ENCODE data around the gene GPR61.

Gene GPR61

DNA sequence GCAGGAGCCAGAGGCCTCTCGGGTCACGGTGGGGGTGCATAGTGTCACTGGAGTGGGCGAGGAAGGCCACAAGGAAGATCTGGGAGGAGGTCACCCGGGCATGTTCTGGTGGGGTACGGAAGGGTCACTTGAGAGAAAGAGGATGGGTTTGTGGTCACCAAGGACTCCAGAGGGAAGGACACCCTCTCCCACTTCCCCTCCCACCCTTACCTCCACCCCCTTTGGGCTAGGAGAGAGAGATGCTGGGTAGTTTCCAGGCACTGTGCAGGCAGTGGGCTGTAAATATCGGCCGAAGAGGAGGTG lies 30.8 kb upstream of the GPR61 start:
- ChIA-PET CTCF (interaction anchor here (14.7 to 39.1 kb wide), 2 partner anchors 17 to 25 kb away, joined by 232 to 1203 read pairs; partner anchors contain the start of genes ATXN7L2, CYB561D1 and GPR61), POLR2A (no interaction called here)
- Histone ChIP-seq H3K27me3 (replicated peaks in 2 of 5; ENCODE audit: control insufficient read depth in 4 of 5, insufficient read depth in 5 of 5, low read length in 4 of 5) (peaks cover 0 to 22% (median 0%) of the 10 kb centered on the region in 5 experiments), H3K4me1 (ENCODE audit: control extremely low read depth in 1 of 4, control insufficient read depth in 4 of 4, insufficient read depth in 4 of 4, low read length in 3 of 4) (peaks cover 0 to 14% (median 11%) of the 10 kb centered on the region in 4 experiments), H3K27ac (ENCODE audit: insufficient read depth in 1 of 2, low read depth in 1 of 2, low read length in 2 of 2, poor library complexity in 1 of 2, severe bottlenecking in 2 of 2) (no peak overlapping the region), H3K9me3 (ENCODE audit: control extremely low read depth in 1 of 5, control insufficient read depth in 4 of 5, insufficient read depth in 2 of 5, low read depth in 1 of 5, low read length in 4 of 5) (no peaks in the 10 kb centered on the region), H3K36me3 (ENCODE audit: control insufficient read depth in 4 of 4, insufficient read depth in 4 of 4, low read length in 3 of 4) (peaks cover 0 to under 1% (median 0%) of the 10 kb centered on the region in 4 experiments), H3K4me3 (ENCODE audit: control insufficient read depth in 1 of 7, extremely low read depth in 1 of 7, insufficient read depth in 4 of 7, low read depth in 2 of 7, low read length in 6 of 7) (peak overlapping the region in 5 of 7 experiments; percentile 19 to 79 (median 67))
- no peak for DNase-seq
- 96% methylated on average over 5 of the region's 7 CpGs for WGBS (ENCODE audit: insufficient coverage)

DNA sequence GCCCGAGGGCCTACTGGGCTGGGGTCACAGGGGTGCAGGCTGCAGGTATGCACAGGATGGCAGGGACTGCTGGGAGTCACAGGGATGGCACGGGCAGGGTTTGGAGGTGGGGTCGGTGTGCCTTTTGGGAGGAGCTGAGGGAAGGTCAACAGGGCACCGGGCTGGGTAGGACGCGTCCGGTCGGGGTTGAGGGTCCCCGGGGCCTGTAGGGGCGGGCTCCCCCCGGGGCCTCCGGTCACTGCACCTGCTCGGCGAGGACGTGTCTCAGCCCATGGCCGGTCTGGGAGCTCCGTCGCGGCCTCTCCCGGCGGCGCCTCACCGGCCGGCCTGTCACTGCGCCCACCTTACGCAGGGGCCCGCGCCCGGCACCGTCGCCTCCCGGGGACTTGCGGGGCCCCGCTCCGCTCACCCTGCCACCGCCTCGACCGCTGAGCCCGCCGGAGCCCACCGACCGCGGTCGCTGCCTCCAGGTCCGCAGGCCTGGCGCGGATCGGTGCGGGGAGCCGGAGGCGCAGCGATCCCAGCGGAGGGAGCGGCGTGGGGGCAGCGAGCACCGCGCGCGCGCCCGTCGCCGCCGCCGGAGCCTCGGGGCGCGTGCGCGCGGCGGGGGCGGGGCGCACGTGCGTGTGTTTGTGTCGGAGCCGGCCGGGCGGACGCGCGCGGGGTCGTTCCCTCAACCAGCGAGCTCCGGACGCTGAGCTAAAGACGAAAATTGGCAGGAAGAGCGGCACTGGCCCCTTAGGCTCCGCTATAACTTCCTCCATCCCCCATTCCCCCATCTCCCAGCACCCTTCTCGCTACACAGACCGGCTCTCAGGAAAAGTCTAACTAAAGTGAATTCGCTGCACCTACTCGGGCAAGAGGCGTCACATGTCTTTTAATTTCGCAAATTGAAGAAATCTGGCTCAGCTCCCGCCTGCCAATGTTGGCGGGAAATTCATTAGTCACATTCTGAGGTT lies 30.2 kb upstream of the GPR61 start, which contains the start of gene AMIGO1:
Gene AMIGO1 (minus strand): TSS at position 552 of the 959 bp plus-strand sequence. CDS start 815 bp downstream, outside the sequence.
- DNase-seq: peak; percentile 37 to 68 (median 54)
- peaks cover 0 to 22% (median 0%) of the 10 kb centered on the region in 5 experiments for H3K27me3 ChIP-seq (replicated peaks in 2 of 5; ENCODE audit: control insufficient read depth in 4 of 5, insufficient read depth in 5 of 5, low read length in 4 of 5)
- no peak within 1 kb of the TSS for H3K27ac ChIP-seq (ENCODE audit: insufficient read depth in 1 of 2, low read depth in 1 of 2, low read length in 2 of 2, poor library complexity in 1 of 2, severe bottlenecking in 2 of 2)
- H3K36me3 ChIP-seq (ENCODE audit: control insufficient read depth in 4 of 4, insufficient read depth in 4 of 4, low read length in 3 of 4): no peaks in the 10 kb centered on the region
- H3K4me1 ChIP-seq (ENCODE audit: control extremely low read depth in 1 of 4, control insufficient read depth in 4 of 4, insufficient read depth in 4 of 4, low read length in 3 of 4): peaks cover 0 to 14% (median 11%) of the 10 kb centered on the region in 4 experiments
- H3K9me3 ChIP-seq (ENCODE audit: control extremely low read depth in 1 of 5, control insufficient read depth in 4 of 5, insufficient read depth in 2 of 5, low read depth in 1 of 5, low read length in 4 of 5): no peaks in the 10 kb centered on the region
- CTCF ChIA-PET: interaction anchor here (1.2 to 39.1 kb wide), 3 partner anchors 18 to 31 kb away, joined by 3 to 1203 read pairs (median 232); partner anchors contain the start of genes ATXN7L2, CYB561D1 and GPR61
- POLR2A ChIA-PET: interaction anchor here (1.6 kb wide), 1 partner anchor 15 kb away, joined by 7 read pairs; the partner anchor contains the start of gene CYB561D1
- WGBS (ENCODE audit: insufficient coverage): 2% methylated on average over 92 of the region's 100 CpGs
- peak within 1 kb of the TSS; percentile 23 to 80 (median 68) for H3K4me3 ChIP-seq (ENCODE audit: control insufficient read depth in 1 of 7, extremely low read depth in 1 of 7, insufficient read depth in 4 of 7, low read depth in 2 of 7, low read length in 6 of 7)

DNA sequence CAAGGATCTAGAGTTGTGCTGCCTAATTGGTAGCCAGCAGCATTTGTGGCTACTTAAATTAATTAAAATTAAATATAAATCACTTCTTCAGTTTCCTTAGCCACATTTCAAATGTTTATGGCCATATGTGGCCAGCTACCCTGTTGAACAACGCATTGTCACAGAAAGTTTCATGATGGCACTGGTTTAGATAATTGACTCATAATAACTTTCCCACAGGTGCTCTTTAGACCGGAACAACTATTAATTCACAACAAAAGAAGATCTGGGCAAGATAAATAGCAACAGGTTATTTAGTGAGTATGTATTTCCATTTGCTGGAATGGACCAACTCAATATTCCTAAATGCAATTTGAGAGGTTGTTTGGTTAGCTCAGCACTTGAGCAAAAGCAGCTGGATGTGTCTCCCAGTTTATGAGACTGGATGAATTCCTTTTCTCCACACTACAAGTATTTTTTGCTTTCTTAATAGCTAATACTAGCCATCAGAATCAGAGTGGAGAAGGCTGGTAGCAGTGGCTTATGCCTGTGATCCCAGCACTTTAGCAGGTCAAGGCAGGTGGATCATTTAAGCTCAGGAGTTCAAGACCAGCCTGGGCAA lies 26.5 kb upstream of the GPR61 start:
- ChIA-PET POLR2A (interaction anchor here (1.0 kb wide), 1 partner anchor 21 kb away, joined by 3 read pairs; no protein-coding TSS in a partner anchor), CTCF (interaction anchor here (1.4 to 39.1 kb wide), 5 partner anchors 11 to 22 kb away, joined by 5 to 1203 read pairs (median 10); partner anchors contain the start of genes CYB561D1 and GPR61)
- no peak overlapping the region for H3K4me3 ChIP-seq (ENCODE audit: control insufficient read depth in 1 of 7, extremely low read depth in 1 of 7, insufficient read depth in 4 of 7, low read depth in 2 of 7, low read length in 6 of 7)
- no peak overlapping the region for H3K27ac ChIP-seq (ENCODE audit: insufficient read depth in 1 of 2, low read depth in 1 of 2, low read length in 2 of 2, poor library complexity in 1 of 2, severe bottlenecking in 2 of 2)
- DNase-seq: no peak
- no peaks in the 10 kb centered on the region for H3K9me3 ChIP-seq (ENCODE audit: control extremely low read depth in 1 of 5, control insufficient read depth in 4 of 5, insufficient read depth in 2 of 5, low read depth in 1 of 5, low read length in 4 of 5)
- H3K36me3 ChIP-seq (ENCODE audit: control insufficient read depth in 4 of 4, insufficient read depth in 4 of 4, low read length in 3 of 4): no peaks in the 10 kb centered on the region
- peaks cover 0 to 20% (median 0%) of the 10 kb centered on the region in 5 experiments for H3K27me3 ChIP-seq (replicated peaks in 2 of 5; ENCODE audit: control insufficient read depth in 4 of 5, insufficient read depth in 5 of 5, low read length in 4 of 5)
- 100% methylated on average over 1 of the region's 2 CpGs for WGBS (ENCODE audit: insufficient coverage)
- H3K4me1 ChIP-seq (ENCODE audit: control extremely low read depth in 1 of 4, control insufficient read depth in 4 of 4, insufficient read depth in 4 of 4, low read length in 3 of 4): peaks cover 0 to 14% (median 11%) of the 10 kb centered on the region in 4 experiments

DNA sequence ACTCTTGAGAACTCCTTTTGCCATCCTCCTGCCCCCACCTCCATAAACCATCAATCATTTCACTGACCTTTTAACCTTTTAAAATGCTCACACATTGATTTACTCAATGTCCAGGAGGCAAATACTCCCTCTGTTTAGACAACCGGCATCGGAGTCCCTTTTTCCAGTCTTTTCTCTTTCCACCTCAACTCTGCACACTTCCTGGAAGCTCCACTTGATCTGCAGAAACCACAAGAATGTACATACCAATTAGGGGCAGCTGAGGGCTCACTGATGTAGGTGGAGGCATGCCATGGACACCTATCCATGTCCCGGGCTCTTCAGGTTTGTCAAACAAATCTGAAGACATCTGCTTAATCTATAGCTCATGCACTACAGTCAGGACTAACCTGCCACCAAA lies 24.8 kb upstream of the GPR61 start:
- no CpG with 5 or more reads among the region's 3 CpGs for WGBS (ENCODE audit: insufficient coverage)
- H3K4me1 ChIP-seq (ENCODE audit: control extremely low read depth in 1 of 4, control insufficient read depth in 4 of 4, insufficient read depth in 4 of 4, low read length in 3 of 4): peaks cover 0 to 8% (median 6%) of the 10 kb centered on the region in 4 experiments
- no peak overlapping the region for H3K27ac ChIP-seq (ENCODE audit: insufficient read depth in 1 of 2, low read depth in 1 of 2, low read length in 2 of 2, poor library complexity in 1 of 2, severe bottlenecking in 2 of 2)
- H3K27me3 ChIP-seq (replicated peaks in 2 of 5; ENCODE audit: control insufficient read depth in 4 of 5, insufficient read depth in 5 of 5, low read length in 4 of 5): peaks cover 0 to 13% (median 0%) of the 10 kb centered on the region in 5 experiments
- CTCF ChIA-PET: interaction anchor here (0.7 to 39.1 kb wide), 4 partner anchors 13 to 153 kb away, joined by 3 to 1203 read pairs (median 50); partner anchors contain the start of gene GPR61
- no peaks in the 10 kb centered on the region for H3K36me3 ChIP-seq (ENCODE audit: control insufficient read depth in 4 of 4, insufficient read depth in 4 of 4, low read length in 3 of 4)
- H3K4me3 ChIP-seq (ENCODE audit: control insufficient read depth in 1 of 7, extremely low read depth in 1 of 7, insufficient read depth in 4 of 7, low read depth in 2 of 7, low read length in 6 of 7): no peak overlapping the region
- POLR2A ChIA-PET: no interaction called here
- DNase-seq: no peak
- H3K9me3 ChIP-seq (ENCODE audit: control extremely low read depth in 1 of 5, control insufficient read depth in 4 of 5, insufficient read depth in 2 of 5, low read depth in 1 of 5, low read length in 4 of 5): no peaks in the 10 kb centered on the region

DNA sequence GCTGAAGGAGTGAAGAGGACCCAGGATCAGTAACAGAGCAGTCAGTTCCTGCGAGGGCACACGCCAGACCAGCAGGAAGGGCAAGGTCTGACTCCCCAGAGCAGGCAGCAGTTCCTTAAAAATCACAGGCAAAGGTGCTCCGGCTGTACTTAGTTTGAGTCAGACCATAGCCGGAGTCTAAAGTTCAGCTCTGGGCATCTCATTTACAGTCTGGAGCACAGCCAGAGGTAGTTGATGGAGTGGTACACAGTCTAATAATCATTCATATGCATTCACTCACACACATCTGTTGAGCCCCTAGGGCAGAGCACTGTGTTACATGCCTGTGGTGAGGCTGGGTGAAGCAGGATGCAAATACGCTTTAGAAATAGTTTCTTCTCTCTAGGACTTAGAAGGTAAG lies 22.8 kb upstream of the GPR61 start:
- WGBS (ENCODE audit: insufficient coverage): 86% methylated on average over 4 of the region's 5 CpGs
- Histone ChIP-seq H3K9me3 (ENCODE audit: control extremely low read depth in 1 of 5, control insufficient read depth in 4 of 5, insufficient read depth in 2 of 5, low read depth in 1 of 5, low read length in 4 of 5) (no peaks in the 10 kb centered on the region), H3K4me3 (ENCODE audit: control insufficient read depth in 1 of 7, extremely low read depth in 1 of 7, insufficient read depth in 4 of 7, low read depth in 2 of 7, low read length in 6 of 7) (no peak overlapping the region), H3K36me3 (ENCODE audit: control insufficient read depth in 4 of 4, insufficient read depth in 4 of 4, low read length in 3 of 4) (no peaks in the 10 kb centered on the region), H3K27ac (ENCODE audit: insufficient read depth in 1 of 2, low read depth in 1 of 2, low read length in 2 of 2, poor library complexity in 1 of 2, severe bottlenecking in 2 of 2) (no peak overlapping the region), H3K27me3 (replicated peaks in 2 of 5; ENCODE audit: control insufficient read depth in 4 of 5, insufficient read depth in 5 of 5, low read length in 4 of 5) (peaks cover 0 to 11% (median 0%) of the 10 kb centered on the region in 5 experiments), H3K4me1 (ENCODE audit: control extremely low read depth in 1 of 4, control insufficient read depth in 4 of 4, insufficient read depth in 4 of 4, low read length in 3 of 4) (no peaks in the 10 kb centered on the region)
- DNase-seq: no peak
- ChIA-PET POLR2A (no interaction called here), CTCF (interaction anchor here (1.1 to 39.1 kb wide), 5 partner anchors 15 to 116 kb away, joined by 3 to 1203 read pairs (median 4); partner anchors contain the start of gene GPR61)

DNA sequence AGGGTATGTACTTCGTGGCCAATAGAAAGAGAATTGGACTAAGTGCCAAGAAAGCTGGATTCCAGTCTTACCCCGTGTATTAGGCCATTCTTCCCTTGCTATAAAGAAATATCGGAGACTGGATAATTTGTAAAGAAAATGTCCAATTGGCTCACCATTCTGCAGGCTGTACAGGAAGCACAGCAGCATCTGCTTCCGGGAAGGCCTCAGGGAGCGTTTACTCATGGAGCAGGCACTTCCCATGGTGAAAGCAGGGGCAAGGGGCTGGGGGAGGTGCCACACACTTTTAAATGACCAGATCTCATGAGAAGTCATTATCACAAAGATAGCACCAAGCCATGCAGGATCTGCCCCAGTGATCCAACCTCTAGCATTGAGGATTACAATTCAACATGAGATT lies 22.3 kb upstream of the GPR61 start:
- H3K36me3 ChIP-seq (ENCODE audit: control insufficient read depth in 4 of 4, insufficient read depth in 4 of 4, low read length in 3 of 4): no peaks in the 10 kb centered on the region
- POLR2A ChIA-PET: no interaction called here
- WGBS (ENCODE audit: insufficient coverage): 100% methylated on average over 4 of the region's 5 CpGs

More for the DNA sequence above, 22.3 kb upstream of the GPR61 start:
- Histone ChIP-seq H3K4me3 (ENCODE audit: control insufficient read depth in 1 of 7, extremely low read depth in 1 of 7, insufficient read depth in 4 of 7, low read depth in 2 of 7, low read length in 6 of 7) (no peak overlapping the region), H3K9me3 (ENCODE audit: control extremely low read depth in 1 of 5, control insufficient read depth in 4 of 5, insufficient read depth in 2 of 5, low read depth in 1 of 5, low read length in 4 of 5) (no peaks in the 10 kb centered on the region), H3K4me1 (ENCODE audit: control extremely low read depth in 1 of 4, control insufficient read depth in 4 of 4, insufficient read depth in 4 of 4, low read length in 3 of 4) (no peaks in the 10 kb centered on the region), H3K27me3 (replicated peaks in 2 of 5; ENCODE audit: control insufficient read depth in 4 of 5, insufficient read depth in 5 of 5, low read length in 4 of 5) (peaks cover 0 to 12% (median 0%) of the 10 kb centered on the region in 5 experiments), H3K27ac (ENCODE audit: insufficient read depth in 1 of 2, low read depth in 1 of 2, low read length in 2 of 2, poor library complexity in 1 of 2, severe bottlenecking in 2 of 2) (no peak overlapping the region)
- no peak for DNase-seq
- CTCF ChIA-PET: interaction anchor here (1.1 to 39.1 kb wide), 3 partner anchors 16 to 116 kb away, joined by 3 to 1203 read pairs (median 90); partner anchors contain the start of gene GPR61
